Cardiac muscle cell (in vitro differentiated cells and primary cell): ENCODE data around the gene ST6GALNAC2. TPM values are rescaled to one million over a fixed set of nuclear protein-coding genes. Genes with fewer than 3 reads are reported as not detected.

Source experiments
- DNase-seq, 2 donors: peaks; one replicate each; pipeline versions ENCODE4 v3.0.0 to v3.0.0-alpha.2; 2010 to 2017; ENCODE audit warnings: low read depth in 1 of 2, low spot score in 1 of 2
- H3K27ac ChIP-seq: fragments of 200-600 bp; sonication (generic); 2 replicates; pipeline ENCODE4 v1.5.1; 2016
- H3K27me3 ChIP-seq: fragments of 200-600 bp; sonication (generic); 2 replicates; pipeline ENCODE4 v1.6.0; 2016; ENCODE audit warnings: control low read depth
- H3K36me3 ChIP-seq: fragments of 200-600 bp; sonication (generic); 2 replicates; pipeline ENCODE4 v1.5.1; 2016; ENCODE audit warnings: control low read depth
- H3K4me1 ChIP-seq: fragments of 200-600 bp; sonication (generic); 2 replicates; pipeline ENCODE4 v1.8.1; 2017; ENCODE audit warnings: low read depth, mild to moderate bottlenecking, mixed run types
- H3K4me3 ChIP-seq: fragments of 200-600 bp; sonication (generic); 2 replicates; pipeline ENCODE4 v1.5.1; 2016; ENCODE audit warnings: mild to moderate bottlenecking
- H3K9me3 ChIP-seq: fragments of 200-600 bp; sonication (generic); 2 replicates; pipeline ENCODE4 v1.5.1; 2017; ENCODE audit warnings: low read depth, mild to moderate bottlenecking, control low read depth
- polyA plus RNA-seq: library from polyadenylated mRNA; unstranded; fragments of >200 nt; fragmentation: Nextera tagmentation; extraction: Ambion mirVana; gene quantifications from 2 replicates; pipeline ENCODE4 v1.2.1, GENCODE V29; 2016
- total RNA-seq: library from RNA; depleted of rRNA; stranded (reverse); fragments of >200 nt; gene quantifications from 2 replicates; pipeline ENCODE4 v1.2.3, GENCODE V29; 2016
- TF ChIP-seq, protein P1 (sequence below): IDR thresholded peaks from 2 replicates; pipeline ENCODE4 v1.5.1; 2012; ENCODE audit warnings: low read depth, mild to moderate bottlenecking, low read length

ST6GALNAC2 gene
- total and polyA plus RNA-seq, 2 experiments from 2014 or later: 0.88 to 1.0 TPM

GRCh38 chr17:76540381-76541300 lies 45.0 kb downstream of the ST6GALNAC2 start:
- TF ChIP-seq, protein P1, sequence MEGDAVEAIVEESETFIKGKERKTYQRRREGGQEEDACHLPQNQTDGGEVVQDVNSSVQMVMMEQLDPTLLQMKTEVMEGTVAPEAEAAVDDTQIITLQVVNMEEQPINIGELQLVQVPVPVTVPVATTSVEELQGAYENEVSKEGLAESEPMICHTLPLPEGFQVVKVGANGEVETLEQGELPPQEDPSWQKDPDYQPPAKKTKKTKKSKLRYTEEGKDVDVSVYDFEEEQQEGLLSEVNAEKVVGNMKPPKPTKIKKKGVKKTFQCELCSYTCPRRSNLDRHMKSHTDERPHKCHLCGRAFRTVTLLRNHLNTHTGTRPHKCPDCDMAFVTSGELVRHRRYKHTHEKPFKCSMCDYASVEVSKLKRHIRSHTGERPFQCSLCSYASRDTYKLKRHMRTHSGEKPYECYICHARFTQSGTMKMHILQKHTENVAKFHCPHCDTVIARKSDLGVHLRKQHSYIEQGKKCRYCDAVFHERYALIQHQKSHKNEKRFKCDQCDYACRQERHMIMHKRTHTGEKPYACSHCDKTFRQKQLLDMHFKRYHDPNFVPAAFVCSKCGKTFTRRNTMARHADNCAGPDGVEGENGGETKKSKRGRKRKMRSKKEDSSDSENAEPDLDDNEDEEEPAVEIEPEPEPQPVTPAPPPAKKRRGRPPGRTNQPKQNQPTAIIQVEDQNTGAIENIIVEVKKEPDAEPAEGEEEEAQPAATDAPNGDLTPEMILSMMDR: peak; percentile 22
- peaks cover 24% of the 10 kb centered on the region for H3K4me1 ChIP-seq
- no peak overlapping the region for H3K27ac ChIP-seq
- H3K9me3 ChIP-seq: no peaks in the 10 kb centered on the region
- DNase-seq: peak; percentile 96 to 97
- H3K4me3 ChIP-seq: peak overlapping the region; percentile 8
- H3K36me3 ChIP-seq: no peaks in the 10 kb centered on the region
- H3K27me3 ChIP-seq: peaks cover 31% of the 10 kb centered on the region

DNA sequence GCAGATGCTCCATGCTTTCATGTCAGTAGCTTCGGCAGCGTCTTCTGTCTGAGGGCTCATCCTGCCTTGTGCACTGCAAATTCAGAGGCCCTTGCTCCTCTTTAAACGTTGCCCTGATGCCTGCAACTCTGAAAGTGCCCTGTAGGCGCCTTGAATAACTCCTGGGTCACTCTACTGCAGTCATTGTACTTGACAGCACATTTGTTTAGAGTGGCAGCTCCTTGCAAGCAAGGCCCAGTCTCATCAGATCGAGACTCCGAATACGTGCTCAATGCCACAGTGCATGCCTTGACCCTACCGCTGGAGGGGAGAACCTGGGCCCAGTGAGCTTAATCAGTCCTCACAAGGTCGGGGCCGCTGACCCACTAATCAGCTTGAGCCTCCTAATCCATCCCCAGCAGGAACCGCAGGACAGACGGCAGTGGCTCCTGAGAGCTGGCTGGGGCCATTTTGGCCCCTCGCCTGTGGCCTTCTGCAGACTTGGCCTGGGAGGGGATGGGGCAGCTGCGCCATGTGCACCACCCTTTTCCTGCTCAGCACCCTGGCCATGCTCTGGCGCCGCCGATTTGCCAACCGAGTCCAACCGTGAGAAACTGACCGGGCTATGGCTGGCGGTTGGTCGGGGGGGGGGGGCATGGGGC lies 45.9 kb downstream of the ST6GALNAC2 start, which contains the start of gene PRCD:
PRCD (plus strand) TSS at position 414 of the 641 bp plus-strand sequence; CDS start at position 512, 98 bp downstream.
- DNase-seq: no peak
- TF ChIP-seq, protein P1: no peak

DNA sequence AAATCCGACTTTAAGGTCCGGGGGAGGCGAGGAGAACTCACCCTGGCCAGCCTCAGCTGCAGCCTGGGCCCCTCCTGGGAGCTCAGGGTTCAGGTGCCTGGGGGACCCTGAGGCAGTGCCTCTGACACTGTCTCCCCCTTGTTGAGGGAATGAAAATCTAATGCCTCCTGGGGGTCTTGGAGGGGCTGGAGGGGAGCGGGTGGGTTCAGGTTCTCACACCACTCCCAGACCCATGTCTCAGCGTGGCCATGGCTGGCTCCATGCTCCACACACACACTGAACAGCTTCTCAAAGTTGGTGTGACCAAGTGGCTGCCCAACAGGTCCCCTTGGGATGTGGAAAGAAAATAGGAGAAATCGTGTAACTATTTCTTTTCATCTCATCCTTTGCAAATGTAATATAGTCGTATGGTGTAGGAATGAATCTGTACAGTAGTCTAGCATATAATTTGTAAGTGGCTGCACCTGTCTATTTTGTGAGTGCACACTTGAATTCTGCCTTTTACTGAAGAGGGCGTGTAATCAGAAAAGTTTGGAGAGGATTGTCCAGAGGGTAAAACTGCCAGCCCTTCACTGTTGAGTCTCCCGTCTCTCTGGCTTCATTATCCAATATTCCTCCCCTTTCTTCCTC lies 46.6 kb downstream of the ST6GALNAC2 start:
- Histone ChIP-seq H3K4me3 (no peak overlapping the region), H3K27me3 (peaks cover 31% of the 10 kb centered on the region), H3K9me3 (no peaks in the 10 kb centered on the region), H3K27ac (no peak overlapping the region), H3K4me1 (peaks cover 27% of the 10 kb centered on the region), H3K36me3 (no peaks in the 10 kb centered on the region)
- no peak for DNase-seq
- TF ChIP-seq, protein P1: no peak

More for the DNA sequence above, 45.9 kb downstream of the ST6GALNAC2 start, which contains the start of gene PRCD:
- H3K9me3 ChIP-seq: no peaks in the 10 kb centered on the region
- H3K36me3 ChIP-seq: no peaks in the 10 kb centered on the region
- H3K27ac ChIP-seq: no peak within 1 kb of the TSS
- peaks cover 31% of the 10 kb centered on the region for H3K27me3 ChIP-seq
- peak within 1 kb of the TSS; percentile 8 for H3K4me3 ChIP-seq
- H3K4me1 ChIP-seq: peaks cover 30% of the 10 kb centered on the region

- Histone ChIP-seq H3K4me3 (peak overlapping the region; percentile 42), H3K4me1 (peaks cover 21% of the 10 kb centered on the region), H3K9me3 (no peaks in the 10 kb centered on the region), H3K27me3 (peaks cover 31% of the 10 kb centered on the region), H3K27ac (no peak overlapping the region), H3K36me3 (no peaks in the 10 kb centered on the region)
- DNase-seq: no peak
- TF ChIP-seq, protein P1: no peak
These were observed 47.3 kb downstream of the ST6GALNAC2 start for GRCh38 chr17:76538281-76538931.
